ENCODE data around the gene SLC37A3. TPM values are rescaled to one million over a fixed set of nuclear protein-coding genes. Genes with fewer than 3 reads are reported as not detected.

Gene SLC37A3
- total RNA-seq, 1 experiment from 2014 or later, result 46.4 TPM

DNA sequence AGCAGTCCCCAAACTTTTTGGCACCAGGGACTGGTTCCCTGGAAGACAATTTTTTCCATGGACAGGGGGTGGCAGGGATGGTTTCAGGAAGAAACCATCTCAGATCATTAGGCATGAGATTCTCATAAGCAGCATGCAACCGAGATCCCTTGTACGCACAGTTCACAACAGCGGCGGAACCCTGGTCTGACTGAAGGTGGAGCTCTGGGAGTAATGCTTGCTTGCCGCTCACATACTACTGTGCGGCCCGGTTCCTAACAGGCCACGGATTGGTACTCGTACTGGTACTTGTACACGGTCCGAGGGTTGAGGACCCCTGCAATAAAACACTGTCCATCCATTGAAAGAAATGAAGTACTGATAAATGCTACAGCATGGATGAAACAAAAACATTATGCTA, 48.1 kb upstream of the SLC37A3 start:
- Mint-ChIP-seq H3K27ac (ENCODE audit: unreplicated experiment) (no peak overlapping the region), H3K9me3 (ENCODE audit: unreplicated experiment) (no peaks in the 10 kb centered on the region), H3K4me3 (ENCODE audit: unreplicated experiment) (no peak overlapping the region), H3K4me1 (ENCODE audit: low read depth, unreplicated experiment) (no peaks in the 10 kb centered on the region), H3K27me3 (ENCODE audit: insufficient read depth, unreplicated experiment) (no peaks in the 10 kb centered on the region), H3K36me3 (ENCODE audit: insufficient read depth, unreplicated experiment) (peaks cover 6% of the 10 kb centered on the region)
- intact Hi-C loops (cut with micrococcal nuclease; ENCODE audit: unreplicated experiment), result no loop called here
- H3K4me3 ChIP-seq (ENCODE audit: low read depth, low read length), result no peak overlapping the region
- no TSS peak for BruUV-seq (replicated peaks)
- no peaks in the 10 kb centered on the region; the same call in 1 of the 2 replicates for H3K4me1 ChIP-seq
- H3K9me3 ChIP-seq, result no peaks in the 10 kb centered on the region
- ChIA-PET CTCF (no interaction called here), POLR2A (no interaction called here)
- TF ChIP-seq, protein P1, sequence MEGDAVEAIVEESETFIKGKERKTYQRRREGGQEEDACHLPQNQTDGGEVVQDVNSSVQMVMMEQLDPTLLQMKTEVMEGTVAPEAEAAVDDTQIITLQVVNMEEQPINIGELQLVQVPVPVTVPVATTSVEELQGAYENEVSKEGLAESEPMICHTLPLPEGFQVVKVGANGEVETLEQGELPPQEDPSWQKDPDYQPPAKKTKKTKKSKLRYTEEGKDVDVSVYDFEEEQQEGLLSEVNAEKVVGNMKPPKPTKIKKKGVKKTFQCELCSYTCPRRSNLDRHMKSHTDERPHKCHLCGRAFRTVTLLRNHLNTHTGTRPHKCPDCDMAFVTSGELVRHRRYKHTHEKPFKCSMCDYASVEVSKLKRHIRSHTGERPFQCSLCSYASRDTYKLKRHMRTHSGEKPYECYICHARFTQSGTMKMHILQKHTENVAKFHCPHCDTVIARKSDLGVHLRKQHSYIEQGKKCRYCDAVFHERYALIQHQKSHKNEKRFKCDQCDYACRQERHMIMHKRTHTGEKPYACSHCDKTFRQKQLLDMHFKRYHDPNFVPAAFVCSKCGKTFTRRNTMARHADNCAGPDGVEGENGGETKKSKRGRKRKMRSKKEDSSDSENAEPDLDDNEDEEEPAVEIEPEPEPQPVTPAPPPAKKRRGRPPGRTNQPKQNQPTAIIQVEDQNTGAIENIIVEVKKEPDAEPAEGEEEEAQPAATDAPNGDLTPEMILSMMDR (IDR thresholded peaks at IDR 0.05; ENCODE audit: insufficient read depth in 1 of 2, low read depth in 1 of 2, low read length in 1 of 2, severe bottlenecking in 1 of 2, unreplicated experiment in 1 of 2), result no peak
- no peaks in the 10 kb centered on the region for H3K27me3 ChIP-seq (replicated peaks; ENCODE audit: control insufficient read depth, insufficient read depth, low read length)
- peak in 1 of 2 experiments; percentile 11 for DNase-seq
- H3K36me3 ChIP-seq (ENCODE audit: control insufficient read depth, insufficient read depth, low read length), result no peaks in the 10 kb centered on the region

DNA sequence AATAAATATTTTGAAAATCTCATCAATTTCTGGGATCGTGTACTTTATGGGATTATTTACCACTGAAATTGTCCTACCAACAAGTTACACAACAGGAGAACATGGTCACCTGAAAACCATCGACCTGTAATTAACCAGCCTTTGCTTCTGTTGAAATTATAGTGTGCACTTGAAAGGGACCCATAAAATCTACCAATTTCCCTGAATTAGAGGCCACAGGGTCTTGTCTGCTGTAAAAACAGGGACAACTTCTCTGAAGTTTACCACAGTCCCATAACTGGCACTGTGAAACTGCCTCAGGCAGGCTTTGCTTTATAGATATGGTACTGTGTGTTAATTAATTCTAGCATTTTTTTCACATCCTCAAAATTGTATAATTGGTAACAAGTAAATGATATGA, 43.2 kb upstream of the SLC37A3 start:
- intact Hi-C loops (cut with micrococcal nuclease; ENCODE audit: unreplicated experiment), result no loop called here
- Histone ChIP-seq H3K36me3 (ENCODE audit: control insufficient read depth, insufficient read depth, low read length) (no peaks in the 10 kb centered on the region), H3K27me3 (replicated peaks; ENCODE audit: control insufficient read depth, insufficient read depth, low read length) (no peaks in the 10 kb centered on the region), H3K9me3 (no peaks in the 10 kb centered on the region), H3K4me3 (ENCODE audit: low read depth, low read length) (no peak overlapping the region), H3K4me1 (0 out of 2 replicates have a peak, but pooled peaks cover 5% of the 10 kb centered on the region)
- Mint-ChIP-seq H3K4me3 (ENCODE audit: unreplicated experiment) (no peak overlapping the region), H3K36me3 (ENCODE audit: insufficient read depth, unreplicated experiment) (peaks cover 2% of the 10 kb centered on the region), H3K9me3 (ENCODE audit: unreplicated experiment) (no peaks in the 10 kb centered on the region), H3K4me1 (ENCODE audit: low read depth, unreplicated experiment) (no peaks in the 10 kb centered on the region), H3K27ac (ENCODE audit: unreplicated experiment) (no peak overlapping the region), H3K27me3 (ENCODE audit: insufficient read depth, unreplicated experiment) (no peaks in the 10 kb centered on the region)
- TF ChIP-seq, protein P1 (IDR thresholded peaks at IDR 0.05; ENCODE audit: insufficient read depth in 1 of 2, low read depth in 1 of 2, low read length in 1 of 2, severe bottlenecking in 1 of 2, unreplicated experiment in 1 of 2), result no peak
- ChIA-PET POLR2A (no interaction called here), CTCF (no interaction called here)
- no peak for DNase-seq
- BruUV-seq (replicated peaks), result no TSS peak

DNA sequence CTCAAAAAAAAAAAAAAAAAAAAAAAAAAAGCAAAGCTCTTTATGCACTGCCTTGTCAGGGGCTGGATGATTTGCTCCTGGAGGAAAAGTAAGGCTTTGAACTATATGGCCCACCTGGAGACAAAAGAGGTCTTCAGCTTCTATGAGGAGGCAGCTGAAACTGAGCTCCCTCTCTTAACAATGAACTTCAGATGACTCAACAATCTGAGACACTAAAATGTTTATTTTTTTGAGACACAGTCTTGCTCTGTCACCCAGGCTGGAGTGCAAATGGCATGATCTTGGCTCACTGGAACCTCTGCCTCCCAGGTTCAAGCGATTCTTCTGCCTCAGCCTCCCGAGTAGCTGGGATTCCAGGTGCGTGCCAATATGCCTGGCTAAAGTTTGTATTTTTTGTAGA, 42.3 kb upstream of the SLC37A3 start:
- Histone ChIP-seq H3K4me1 (0 out of 2 replicates have a peak, but pooled peaks cover 5% of the 10 kb centered on the region), H3K36me3 (ENCODE audit: control insufficient read depth, insufficient read depth, low read length) (no peaks in the 10 kb centered on the region), H3K9me3 (no peaks in the 10 kb centered on the region), H3K4me3 (ENCODE audit: low read depth, low read length) (no peak overlapping the region), H3K27me3 (replicated peaks; ENCODE audit: control insufficient read depth, insufficient read depth, low read length) (no peaks in the 10 kb centered on the region)
- ChIA-PET POLR2A (interaction anchor here (0.6 kb wide), 1 partner anchor 30 kb away, joined by 3 read pairs; no protein-coding TSS in a partner anchor), CTCF (no interaction called here)
- no peaks in the 10 kb centered on the region for H3K4me1 Mint-ChIP-seq (ENCODE audit: low read depth, unreplicated experiment)
- H3K9me3 Mint-ChIP-seq (ENCODE audit: unreplicated experiment), result no peaks in the 10 kb centered on the region
- H3K27ac Mint-ChIP-seq (ENCODE audit: unreplicated experiment), result no peak overlapping the region
- H3K4me3 Mint-ChIP-seq (ENCODE audit: unreplicated experiment), result no peak overlapping the region
- DNase-seq, result no peak
- H3K36me3 Mint-ChIP-seq (ENCODE audit: insufficient read depth, unreplicated experiment), result no peaks in the 10 kb centered on the region
- intact Hi-C loops (cut with micrococcal nuclease; ENCODE audit: unreplicated experiment), result no loop called here
- no TSS peak for BruUV-seq (replicated peaks)
- TF ChIP-seq, protein P1 (IDR thresholded peaks at IDR 0.05; ENCODE audit: insufficient read depth in 1 of 2, low read depth in 1 of 2, low read length in 1 of 2, severe bottlenecking in 1 of 2, unreplicated experiment in 1 of 2), result no peak
- no peaks in the 10 kb centered on the region for H3K27me3 Mint-ChIP-seq (ENCODE audit: insufficient read depth, unreplicated experiment)

Measured in Caco-2 (cell line).